SK-N-SH treated with all-trans-retinoic acid at 6 μM for 48 hours (cell line): Measurements from ENCODE around the gene STK32B.

Experiments
- ATAC-seq: fragments of 200-7000 bp; cut with Tn5 transposase; 3 replicates; pipeline ENCODE4 v1.9.1; 2020; ENCODE audit warnings: mild to moderate bottlenecking, moderate library complexity
- ARNTL ChIP-seq: fragments of 450-650 bp; formaldehyde crosslinking; IDR thresholded peaks from 2 replicates; pipeline ENCODE4 v1.5.0; 2020; ENCODE audit warnings: low read depth, mild to moderate bottlenecking, moderate library complexity, borderline replicate concordance
- BACH2 ChIP-seq: fragments of 250-450 bp; sonication (Bioruptor Pico); IDR thresholded peaks from 2 replicates; pipeline ENCODE4 v1.9.0; 2021; ENCODE audit warnings: mild to moderate bottlenecking, borderline replicate concordance
- CREB5 ChIP-seq: fragments of 250-450 bp; sonication (Bioruptor Pico); IDR thresholded peaks from 2 replicates; pipeline ENCODE4 v1.5.1; 2020; ENCODE audit warnings: low read depth, mild to moderate bottlenecking, moderate library complexity
- CSRNP3 ChIP-seq: fragments of 250-450 bp; sonication (Bioruptor Pico); IDR thresholded peaks from 2 replicates; pipeline ENCODE4 v1.5.1; 2021; ENCODE audit warnings: mild to moderate bottlenecking, moderate library complexity
- ESRRG ChIP-seq: fragments of 250-450 bp; sonication (Bioruptor Pico); IDR thresholded peaks from 2 replicates; pipeline ENCODE4 v1.6.1; 2021; ENCODE audit warnings: mild to moderate bottlenecking
- GLIS3 ChIP-seq: fragments of 250-450 bp; sonication (Bioruptor Pico); IDR thresholded peaks from 2 replicates; pipeline ENCODE4 v1.5.0; 2020; ENCODE audit warnings: mild to moderate bottlenecking, moderate library complexity
- ISL1 ChIP-seq: fragments of 250-450 bp; sonication (Bioruptor Pico); IDR thresholded peaks from 2 replicates; pipeline ENCODE4 v2.1.2; 2022; ENCODE audit warnings: mild to moderate bottlenecking, moderate library complexity
- OSR1 ChIP-seq: fragments of 250-450 bp; sonication (Bioruptor Pico); IDR thresholded peaks from 2 replicates; pipeline ENCODE4 v1.8.0; 2022; ENCODE audit warnings: moderate library complexity, mild to moderate bottlenecking, inconsistent platforms
- PPARA ChIP-seq: fragments of 250-450 bp; sonication (Bioruptor Pico); IDR thresholded peaks from 2 replicates; pipeline ENCODE4 v1.5.0; 2020; ENCODE audit warnings: mild to moderate bottlenecking, borderline replicate concordance
- RARB ChIP-seq: fragments of 250-450 bp; sonication (Bioruptor Pico); IDR thresholded peaks from 2 replicates; pipeline ENCODE4 v1.8.0; 2021; ENCODE audit warnings: mild to moderate bottlenecking, moderate library complexity
- SNAI2 ChIP-seq: fragments of 250-450 bp; sonication (Bioruptor Pico); IDR thresholded peaks from 2 replicates; pipeline ENCODE4 v1.5.0; 2020; ENCODE audit warnings: mild to moderate bottlenecking, moderate library complexity
- TCF4 ChIP-seq: fragments of 250-450 bp; sonication (Bioruptor Pico); IDR thresholded peaks from 2 replicates; pipeline ENCODE4 v1.8.0; 2021; ENCODE audit warnings: mild to moderate bottlenecking, moderate library complexity, borderline replicate concordance
- TOX ChIP-seq: fragments of 250-450 bp; sonication (Bioruptor Pico); IDR thresholded peaks from 2 replicates; pipeline ENCODE4 v1.8.0; 2021; ENCODE audit warnings: mild to moderate bottlenecking, moderate library complexity, borderline replicate concordance
- TSHZ2 ChIP-seq: fragments of 250-450 bp; sonication (Bioruptor Pico); IDR thresholded peaks from 2 replicates; pipeline ENCODE4 v1.5.0; 2020; ENCODE audit warnings: mild to moderate bottlenecking, moderate library complexity
- ZC3H10 ChIP-seq: fragments of 250-450 bp; sonication (Bioruptor Pico); IDR thresholded peaks from 2 replicates; pipeline ENCODE4 v1.5.1; 2021; ENCODE audit warnings: mild to moderate bottlenecking, moderate library complexity
- ZFP3 ChIP-seq: fragments of 250-450 bp; sonication (Bioruptor Pico); IDR thresholded peaks from 2 replicates; pipeline ENCODE4 v1.5.0; 2020; ENCODE audit warnings: mild to moderate bottlenecking, moderate library complexity
- ZNF565 ChIP-seq: fragments of 450-650 bp; formaldehyde crosslinking; conservative IDR thresholded peaks from 2 replicates; pipeline ENCODE4 v1.5.0; 2020; ENCODE audit warnings: low read depth, mild to moderate bottlenecking, moderate library complexity
- ZNF8 ChIP-seq: fragments of 450-650 bp; formaldehyde crosslinking; IDR thresholded peaks from 2 replicates; pipeline ENCODE4 v1.5.0; 2020; ENCODE audit warnings: mild to moderate bottlenecking, moderate library complexity

STK32B gene

GRCh38 chr4:5416637-5417036, 365.4 kb downstream of the STK32B start:
- TF ChIP-seq ZNF8 (CRISPR knock-in tag): no peak
- no peak for TF ChIP-seq ISL1
- no peak for TF ChIP-seq SNAI2
- TF ChIP-seq ZC3H10 (CRISPR knock-in tag): no peak
- TF ChIP-seq TSHZ2 (CRISPR knock-in tag): no peak
- no peak for TF ChIP-seq ARNTL (CRISPR knock-in tag)
- TF ChIP-seq ESRRG: no peak
- no peak for TF ChIP-seq RARB (CRISPR knock-in tag)
- ATAC-seq: no peak

GRCh38 chr4:5420266-5420665, 369.0 kb downstream of the STK32B start:
- ATAC-seq: no peak
- TF ChIP-seq ZFP3 (CRISPR knock-in tag) (no peak), ARNTL (CRISPR knock-in tag) (no peak), ZNF565 (CRISPR knock-in tag) (no peak), RARB (CRISPR knock-in tag) (no peak), ZC3H10 (CRISPR knock-in tag) (no peak), TSHZ2 (CRISPR knock-in tag) (no peak), TCF4 (CRISPR knock-in tag) (no peak), OSR1 (CRISPR knock-in tag) (no peak), TOX (CRISPR knock-in tag) (no peak), CSRNP3 (CRISPR knock-in tag) (no peak)

- TF ChIP-seq CREB5 (CRISPR knock-in tag): no peak
- TF ChIP-seq, all 23 proteins: peak for 0
- ATAC-seq: no peak
Observed at GRCh38 chr4:5421416-5421815, 370.1 kb downstream of the STK32B start.

GRCh38 chr4:5422195-5422594, 370.9 kb downstream of the STK32B start:
- no peak for ATAC-seq
- TF ChIP-seq PPARA (CRISPR knock-in tag) (no peak), CSRNP3 (CRISPR knock-in tag) (no peak), BACH2 (no peak), GLIS3 (no peak)
